Tibial artery (tissue), 4 donors: Measurements from ENCODE around the gene TENM3.

Experiments
- DNase-seq, 2 donors: peaks; one replicate each; pipeline ENCODE4 v3.0.0-alpha.2; 2019
- H3K27ac ChIP-seq, 2 donors: fragments of 200-600 bp; sonication (generic) in 1 of 2; 1 replicate in 1 of 2; 2 replicates in 1 of 2; pipeline ENCODE4 v1.5.1; 2018 to 2019; ENCODE audit warnings: mild to moderate bottlenecking in 1 of 2
- H3K27me3 ChIP-seq, 2 donors: fragments of 200-600 bp; sonication (generic) in 1 of 2; one replicate each; pipeline versions ENCODE4 v1.5.1 to v1.6.0; 2016 to 2019
- H3K36me3 ChIP-seq, 3 donors: fragments of 200-600 bp; sonication (generic) in 2 of 3; one replicate each; pipeline ENCODE4 v1.5.1; 2016 to 2019; ENCODE audit warnings: mild to moderate bottlenecking in 2 of 3
- H3K4me1 ChIP-seq, 4 donors: fragments of 200-600 bp; sonication (generic) in 2 of 4; 1 replicate in 3 of 4; 2 replicates in 1 of 4; pipeline ENCODE4 v1.5.1; 2016 to 2019
- H3K4me3 ChIP-seq, 2 donors: fragments of 200-600 bp; sonication (generic) in 1 of 2; 1 replicate in 1 of 2; 2 replicates in 1 of 2; pipeline ENCODE4 v1.5.1; 2018 to 2019; ENCODE audit warnings: mild to moderate bottlenecking in 2 of 2
- H3K9me3 ChIP-seq, 3 donors: fragments of 200-600 bp; sonication (generic) in 1 of 3; one replicate each; pipeline ENCODE4 v1.5.1; 2016 to 2019
- intact Hi-C: fragments of 100-400 bp; cut with DNase I; formaldehyde crosslinking; loops from one replicate; pipeline ENCODE4 v1.15.0; 2023; ENCODE audit warnings: low total_unique reads
- TF ChIP-seq, protein P1 (sequence below), 2 experiments: fragments of 200-600 bp in 1 of 2; fragments of 450-650 bp in 1 of 2; IDR thresholded peaks; one replicate each; pipeline ENCODE4 v1.5.1; 2017 to 2019; ENCODE audit warnings: antibody characterized with exemption in 2 of 2, mild to moderate bottlenecking in 1 of 2, moderate library complexity in 1 of 2

The TENM3 gene

DNA sequence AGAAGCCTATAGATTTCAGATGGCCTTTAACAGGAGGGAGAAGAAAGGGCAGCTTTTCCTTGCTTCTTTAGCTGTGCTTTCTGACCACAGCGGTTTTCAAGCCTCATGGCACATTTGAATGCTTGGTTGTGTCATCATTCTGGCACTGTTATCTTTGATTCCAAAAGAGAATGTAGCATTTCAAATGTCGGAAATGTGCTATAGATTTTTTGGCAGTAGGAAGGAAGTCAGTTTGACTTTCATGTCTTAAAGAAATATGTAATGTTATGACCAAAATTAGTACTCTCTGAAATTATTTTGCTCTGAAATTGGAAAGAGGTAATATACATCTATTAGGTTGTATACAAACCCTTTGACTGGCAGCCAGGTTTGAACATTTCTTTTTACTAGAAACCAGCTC is 171.9 kb downstream of the TENM3 start:
- DNase-seq: no peak
- Histone ChIP-seq H3K36me3 (no peaks in the 10 kb centered on the region), H3K9me3 (peaks cover 3 to 6% (median 5%) of the 10 kb centered on the region in 3 donors), H3K27ac (no peak overlapping the region), H3K27me3 (no peaks in the 10 kb centered on the region), H3K4me1 (no peaks in the 10 kb centered on the region), H3K4me3 (no peak overlapping the region)
- TF ChIP-seq, protein P1, sequence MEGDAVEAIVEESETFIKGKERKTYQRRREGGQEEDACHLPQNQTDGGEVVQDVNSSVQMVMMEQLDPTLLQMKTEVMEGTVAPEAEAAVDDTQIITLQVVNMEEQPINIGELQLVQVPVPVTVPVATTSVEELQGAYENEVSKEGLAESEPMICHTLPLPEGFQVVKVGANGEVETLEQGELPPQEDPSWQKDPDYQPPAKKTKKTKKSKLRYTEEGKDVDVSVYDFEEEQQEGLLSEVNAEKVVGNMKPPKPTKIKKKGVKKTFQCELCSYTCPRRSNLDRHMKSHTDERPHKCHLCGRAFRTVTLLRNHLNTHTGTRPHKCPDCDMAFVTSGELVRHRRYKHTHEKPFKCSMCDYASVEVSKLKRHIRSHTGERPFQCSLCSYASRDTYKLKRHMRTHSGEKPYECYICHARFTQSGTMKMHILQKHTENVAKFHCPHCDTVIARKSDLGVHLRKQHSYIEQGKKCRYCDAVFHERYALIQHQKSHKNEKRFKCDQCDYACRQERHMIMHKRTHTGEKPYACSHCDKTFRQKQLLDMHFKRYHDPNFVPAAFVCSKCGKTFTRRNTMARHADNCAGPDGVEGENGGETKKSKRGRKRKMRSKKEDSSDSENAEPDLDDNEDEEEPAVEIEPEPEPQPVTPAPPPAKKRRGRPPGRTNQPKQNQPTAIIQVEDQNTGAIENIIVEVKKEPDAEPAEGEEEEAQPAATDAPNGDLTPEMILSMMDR (IDR thresholded peaks at IDR 0.05): no peak
- intact Hi-C loops: no loop called here

DNA sequence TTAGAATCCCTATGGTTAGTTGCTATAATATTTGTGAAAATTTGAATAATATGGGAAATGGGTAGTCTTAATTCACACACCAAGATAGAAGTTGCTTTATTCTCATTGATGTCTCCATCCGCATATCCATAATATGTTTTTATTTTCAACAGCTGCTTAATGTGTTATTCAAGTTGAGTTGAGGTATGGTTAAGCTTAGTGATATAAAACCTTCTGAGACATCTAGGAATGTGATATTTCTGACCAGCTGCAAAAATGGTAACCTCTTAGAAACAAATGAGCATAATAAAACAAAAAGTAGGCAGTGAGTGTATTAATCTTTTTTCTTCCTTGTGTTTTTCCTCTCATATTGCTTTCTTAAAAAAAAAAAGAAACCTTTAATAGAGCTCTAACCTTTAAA is 172.9 kb downstream of the TENM3 start:
- TF ChIP-seq, protein P1 (IDR thresholded peaks at IDR 0.05): no peak
- Histone ChIP-seq H3K36me3 (no peaks in the 10 kb centered on the region), H3K27me3 (no peaks in the 10 kb centered on the region), H3K4me3 (no peak overlapping the region), H3K9me3 (peaks cover 3 to 6% (median 5%) of the 10 kb centered on the region in 3 donors), H3K27ac (no peak overlapping the region), H3K4me1 (no peaks in the 10 kb centered on the region)
- intact Hi-C loops: no loop called here
- no peak for DNase-seq

DNA sequence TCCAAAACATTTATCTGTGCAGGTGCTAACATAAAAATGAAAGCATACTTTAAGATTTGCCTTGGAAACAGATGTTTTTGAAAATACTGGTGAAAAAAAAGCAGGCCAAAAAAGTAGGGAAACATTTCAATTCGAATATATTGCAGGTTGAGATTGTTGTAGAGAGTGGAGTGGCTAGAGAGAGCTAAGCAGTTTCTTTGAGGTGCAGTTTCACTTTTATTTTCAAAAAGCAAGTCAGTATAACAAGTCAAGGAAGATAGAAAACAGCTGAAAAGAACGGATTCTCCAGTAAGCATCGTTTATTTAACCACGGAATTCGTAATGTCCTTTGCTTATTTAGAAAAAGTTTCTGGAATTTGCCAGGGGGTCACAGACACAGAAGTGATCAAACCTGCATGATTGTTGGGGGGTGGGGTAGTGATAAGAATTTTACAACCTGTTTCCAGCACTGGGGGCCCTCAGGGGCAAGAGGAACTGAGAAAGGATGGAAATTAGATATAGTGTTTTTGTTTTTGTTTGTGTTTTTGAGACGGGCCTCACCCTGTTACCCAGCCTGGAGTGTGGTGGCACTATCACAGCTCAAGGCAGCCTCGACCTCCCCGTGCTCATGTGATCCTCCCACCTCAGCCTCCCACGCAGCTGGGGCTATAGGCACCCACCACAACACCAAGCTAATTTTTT is 175.0 kb downstream of the TENM3 start:
- H3K27me3 ChIP-seq: no peaks in the 10 kb centered on the region
- intact Hi-C loops: no loop called here
- H3K9me3 ChIP-seq: peaks cover 3 to 5% (median 3%) of the 10 kb centered on the region in 3 donors
- DNase-seq: no peak
- TF ChIP-seq, protein P1 (IDR thresholded peaks at IDR 0.05): no peak
- no peaks in the 10 kb centered on the region for H3K36me3 ChIP-seq
- no peaks in the 10 kb centered on the region for H3K4me1 ChIP-seq
- no peak overlapping the region for H3K4me3 ChIP-seq
- H3K27ac ChIP-seq: no peak overlapping the region

DNA sequence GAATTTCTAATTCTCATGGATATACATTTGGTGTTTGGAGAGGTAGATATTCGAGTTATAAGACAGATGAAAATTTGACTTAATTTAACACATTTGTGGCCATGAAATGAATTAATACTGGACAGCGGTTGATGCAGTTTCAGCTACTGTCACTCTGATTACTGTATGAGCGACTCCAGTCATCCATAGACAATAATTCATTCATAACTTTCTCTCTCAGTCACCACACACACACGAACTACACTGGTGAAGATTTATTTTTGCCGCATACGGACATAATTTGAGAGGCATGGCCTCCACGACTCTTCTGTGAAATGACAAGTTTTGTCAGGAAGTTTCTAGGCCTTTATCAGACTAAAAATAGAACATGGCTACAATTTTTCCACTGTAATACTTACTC is 177.0 kb downstream of the TENM3 start:
- DNase-seq: no peak
- intact Hi-C loops: no loop called here

DNA sequence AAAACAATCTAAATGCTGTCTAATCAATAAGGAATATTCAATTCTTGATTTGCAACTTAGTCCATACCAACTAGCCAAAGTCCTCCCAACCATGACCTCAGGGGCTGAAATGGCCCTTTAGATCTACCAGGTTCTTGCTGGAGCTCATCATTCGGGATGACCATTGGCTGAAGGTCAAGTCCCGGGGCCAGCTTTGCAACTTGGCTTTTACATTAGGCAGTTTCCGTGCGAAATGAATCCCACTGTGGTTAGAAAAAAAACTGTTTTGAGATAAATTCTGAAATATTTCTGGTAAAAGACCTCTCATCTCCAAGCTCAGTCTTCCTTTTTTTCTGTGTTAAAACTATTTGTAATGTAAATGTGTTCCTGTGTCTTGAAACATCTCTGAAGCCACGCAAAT is 178.6 kb downstream of the TENM3 start:
- TF ChIP-seq, protein P1 (IDR thresholded peaks at IDR 0.05): no peak
- no peak overlapping the region for H3K27ac ChIP-seq
- H3K9me3 ChIP-seq: no peaks in the 10 kb centered on the region
- H3K27me3 ChIP-seq: no peaks in the 10 kb centered on the region
- DNase-seq: no peak
- intact Hi-C loops: no loop called here
- H3K4me1 ChIP-seq: no peaks in the 10 kb centered on the region
- no peaks in the 10 kb centered on the region for H3K36me3 ChIP-seq
- H3K4me3 ChIP-seq: no peak overlapping the region

More for the DNA sequence above, 177.0 kb downstream of the TENM3 start:
- no peaks in the 10 kb centered on the region for H3K9me3 ChIP-seq
- TF ChIP-seq, protein P1 (IDR thresholded peaks at IDR 0.05): no peak
- H3K27ac ChIP-seq: no peak overlapping the region
- H3K4me3 ChIP-seq: no peak overlapping the region
- H3K4me1 ChIP-seq: no peaks in the 10 kb centered on the region
- H3K36me3 ChIP-seq: no peaks in the 10 kb centered on the region
- H3K27me3 ChIP-seq: no peaks in the 10 kb centered on the region
